OCI-LY1 (cell line): Measurements from ENCODE around the gene HSD11B1L.

Experiments
- H2AFZ ChIP-seq: fragments of 200-600 bp; sonication (generic), shearing (Covaris generic); 2 replicates; pipeline ENCODE4 v1.6.0; 2014; ENCODE audit warnings: antibody characterized with exemption, mild to moderate bottlenecking, low read length
- H3F3A ChIP-seq: fragments of 200-600 bp; sonication (generic), shearing (Covaris generic); 2 replicates; pipeline ENCODE4 v1.6.0; 2014; ENCODE audit warnings: mild to moderate bottlenecking, antibody characterized with exemption, low read length, moderate library complexity; ENCODE audit not compliant: insufficient read depth
- H3K27ac ChIP-seq: fragments of 200-600 bp; sonication (generic); 2 replicates; pipeline ENCODE4 v1.5.1; 2014; ENCODE audit warnings: low read length, mixed run types, mild to moderate bottlenecking, low read depth; ENCODE audit not compliant: poor library complexity, severe bottlenecking
- H3K27me3 ChIP-seq: fragments of 200-600 bp; sonication (generic); 2 replicates; pipeline ENCODE4 v1.6.0; 2014; ENCODE audit warnings: antibody characterized with exemption, mild to moderate bottlenecking, low read length, moderate library complexity; ENCODE audit not compliant: insufficient read depth
- H3K36me3 ChIP-seq: fragments of 200-600 bp; sonication (generic); 2 replicates; pipeline ENCODE4 v1.6.1; 2014; ENCODE audit warnings: mild to moderate bottlenecking, antibody characterized with exemption, low read length, moderate library complexity, mixed read lengths; ENCODE audit not compliant: insufficient read depth
- H3K4me1 ChIP-seq: fragments of 200-600 bp; sonication (generic); 2 replicates; pipeline ENCODE4 v1.5.1; 2014; ENCODE audit warnings: mild to moderate bottlenecking, low read length, moderate library complexity; ENCODE audit not compliant: insufficient read depth, severe bottlenecking
- H3K4me2 ChIP-seq: fragments of 200-600 bp; sonication (generic), shearing (Covaris generic); 2 replicates; pipeline ENCODE4 v1.6.1; 2014; ENCODE audit warnings: low read length
- H3K4me3 ChIP-seq: fragments of 200-600 bp; sonication (generic); 2 replicates; pipeline ENCODE4 v1.5.1; 2014; ENCODE audit warnings: low read length, low read depth, mild to moderate bottlenecking, mixed read lengths; ENCODE audit not compliant: poor library complexity, severe bottlenecking
- H3K79me2 ChIP-seq: fragments of 200-600 bp; shearing (Covaris generic); 2 replicates; pipeline ENCODE4 v1.6.1; 2016; ENCODE audit warnings: mixed run types, low read length, mixed read lengths; ENCODE audit not compliant: insufficient read depth
- H3K9ac ChIP-seq: fragments of 200-600 bp; sonication (generic), shearing (Covaris generic); 2 replicates; pipeline ENCODE4 v1.6.1; 2014; ENCODE audit warnings: mild to moderate bottlenecking, low read length, mixed read lengths
- H3K9me2 ChIP-seq: fragments of 200-600 bp; sonication (generic), shearing (Covaris generic); 2 replicates; pipeline ENCODE4 v1.6.1; 2014; ENCODE audit warnings: low read depth, mild to moderate bottlenecking, low read length, mixed read lengths
- H3K9me3 ChIP-seq: fragments of 200-600 bp; shearing (Covaris generic); 2 replicates; pipeline ENCODE4 v1.6.1; 2014; ENCODE audit warnings: low read length, mixed read lengths
- H4K20me1 ChIP-seq: fragments of 200-600 bp; sonication (generic), shearing (Covaris generic); 2 replicates; pipeline ENCODE4 v1.6.0; 2016; ENCODE audit warnings: mild to moderate bottlenecking, low read length; ENCODE audit not compliant: insufficient read depth
- EZH2 ChIP-seq: fragments of 200-600 bp; sonication (generic), shearing (Covaris generic); IDR thresholded peaks from 2 replicates; pipeline ENCODE4 v1.8.0; 2017; ENCODE audit warnings: borderline replicate concordance, mixed run types, mild to moderate bottlenecking, antibody characterized with exemption, low read length, moderate library complexity, mixed read lengths
- TF ChIP-seq, protein P1 (sequence below): fragments of 200-600 bp; sonication (generic), shearing (Covaris generic); IDR thresholded peaks from 2 replicates; pipeline ENCODE4 v1.5.1; 2017; ENCODE audit warnings: mild to moderate bottlenecking, antibody characterized with exemption, low read length, moderate library complexity, mixed read lengths

HSD11B1L gene

DNA sequence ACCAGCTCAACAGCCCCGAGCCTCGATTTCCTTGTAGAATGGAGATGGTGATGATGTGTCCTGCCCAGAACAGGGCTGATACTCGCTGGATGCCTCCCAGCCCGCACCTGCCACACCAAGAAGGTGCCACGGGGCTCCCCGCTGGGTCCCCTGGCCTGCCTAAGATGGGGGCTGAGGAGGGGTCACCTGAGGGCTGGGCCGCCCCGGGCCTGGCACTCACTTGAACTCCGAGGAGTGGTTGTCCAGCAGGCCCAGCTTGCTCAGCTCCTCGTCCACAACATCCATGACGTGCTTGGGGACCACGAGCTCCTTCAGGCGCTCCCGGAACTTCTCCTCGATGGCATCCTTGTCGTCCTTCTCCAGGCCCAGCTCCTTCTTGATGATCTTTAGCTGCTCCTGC is 24.7 kb downstream of the HSD11B1L start:
- no peaks in the 10 kb centered on the region for H3F3A ChIP-seq
- no peak overlapping the region for H3K4me2 ChIP-seq
- H3K27me3 ChIP-seq: no peaks in the 10 kb centered on the region
- H3K27ac ChIP-seq: no peak overlapping the region
- H3K4me1 ChIP-seq: no peaks in the 10 kb centered on the region
- H3K9ac ChIP-seq: no peak overlapping the region
- H3K36me3 ChIP-seq: peaks cover 83% of the 10 kb centered on the region
- no peaks in the 10 kb centered on the region for H3K79me2 ChIP-seq
- H2AFZ ChIP-seq: no peak overlapping the region
- H3K9me2 ChIP-seq: no peaks in the 10 kb centered on the region
- H3K4me3 ChIP-seq: no peak overlapping the region
- no peaks in the 10 kb centered on the region for H3K9me3 ChIP-seq
- TF ChIP-seq EZH2: no peak
- TF ChIP-seq, protein P1, sequence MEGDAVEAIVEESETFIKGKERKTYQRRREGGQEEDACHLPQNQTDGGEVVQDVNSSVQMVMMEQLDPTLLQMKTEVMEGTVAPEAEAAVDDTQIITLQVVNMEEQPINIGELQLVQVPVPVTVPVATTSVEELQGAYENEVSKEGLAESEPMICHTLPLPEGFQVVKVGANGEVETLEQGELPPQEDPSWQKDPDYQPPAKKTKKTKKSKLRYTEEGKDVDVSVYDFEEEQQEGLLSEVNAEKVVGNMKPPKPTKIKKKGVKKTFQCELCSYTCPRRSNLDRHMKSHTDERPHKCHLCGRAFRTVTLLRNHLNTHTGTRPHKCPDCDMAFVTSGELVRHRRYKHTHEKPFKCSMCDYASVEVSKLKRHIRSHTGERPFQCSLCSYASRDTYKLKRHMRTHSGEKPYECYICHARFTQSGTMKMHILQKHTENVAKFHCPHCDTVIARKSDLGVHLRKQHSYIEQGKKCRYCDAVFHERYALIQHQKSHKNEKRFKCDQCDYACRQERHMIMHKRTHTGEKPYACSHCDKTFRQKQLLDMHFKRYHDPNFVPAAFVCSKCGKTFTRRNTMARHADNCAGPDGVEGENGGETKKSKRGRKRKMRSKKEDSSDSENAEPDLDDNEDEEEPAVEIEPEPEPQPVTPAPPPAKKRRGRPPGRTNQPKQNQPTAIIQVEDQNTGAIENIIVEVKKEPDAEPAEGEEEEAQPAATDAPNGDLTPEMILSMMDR: no peak
- no peaks in the 10 kb centered on the region for H4K20me1 ChIP-seq

DNA sequence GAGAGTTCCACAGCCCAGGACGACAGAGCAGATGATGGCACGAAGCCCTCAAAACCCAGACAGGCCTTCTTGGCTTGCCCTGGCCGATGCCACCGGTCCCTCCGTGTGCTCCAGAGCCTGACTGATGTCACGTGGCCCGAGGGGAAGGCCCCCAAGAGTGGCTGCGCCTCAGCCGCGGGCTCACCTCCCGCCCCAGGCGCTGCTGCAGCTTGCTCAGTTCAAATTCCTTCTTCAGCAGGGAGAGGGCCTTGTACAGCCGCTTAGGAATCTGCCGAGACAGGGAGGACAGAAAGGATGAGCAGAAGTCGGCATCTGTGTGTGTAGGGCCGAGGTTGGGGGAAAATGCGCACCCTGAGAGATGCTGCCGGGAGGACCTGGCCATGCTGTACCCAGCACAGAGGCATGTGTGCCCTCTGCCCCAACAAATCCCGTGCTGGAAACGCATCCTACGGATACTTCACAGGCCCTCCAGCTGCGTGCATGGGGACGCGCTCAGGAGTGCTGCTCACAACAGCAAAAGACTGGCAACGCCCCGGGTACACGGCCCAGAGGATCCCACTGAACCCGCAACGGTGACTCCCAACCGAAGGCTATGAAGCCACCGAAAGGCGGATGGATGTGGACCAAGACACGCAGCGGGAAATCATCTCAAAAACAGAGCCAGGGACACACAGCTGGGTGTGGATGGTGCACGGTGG is 26.2 kb downstream of the HSD11B1L start:
- TF ChIP-seq, protein P1: no peak
- no peak for TF ChIP-seq EZH2
- Histone ChIP-seq H3K36me3 (peaks cover 87% of the 10 kb centered on the region), H4K20me1 (no peaks in the 10 kb centered on the region), H3K4me3 (no peak overlapping the region), H3K4me2 (no peak overlapping the region), H3K27me3 (no peaks in the 10 kb centered on the region), H3K9ac (no peak overlapping the region), H3F3A (no peaks in the 10 kb centered on the region), H3K9me3 (no peaks in the 10 kb centered on the region), H3K4me1 (no peaks in the 10 kb centered on the region), H3K9me2 (no peaks in the 10 kb centered on the region), H3K27ac (no peak overlapping the region), H3K79me2 (no peaks in the 10 kb centered on the region), H2AFZ (no peak overlapping the region)

DNA sequence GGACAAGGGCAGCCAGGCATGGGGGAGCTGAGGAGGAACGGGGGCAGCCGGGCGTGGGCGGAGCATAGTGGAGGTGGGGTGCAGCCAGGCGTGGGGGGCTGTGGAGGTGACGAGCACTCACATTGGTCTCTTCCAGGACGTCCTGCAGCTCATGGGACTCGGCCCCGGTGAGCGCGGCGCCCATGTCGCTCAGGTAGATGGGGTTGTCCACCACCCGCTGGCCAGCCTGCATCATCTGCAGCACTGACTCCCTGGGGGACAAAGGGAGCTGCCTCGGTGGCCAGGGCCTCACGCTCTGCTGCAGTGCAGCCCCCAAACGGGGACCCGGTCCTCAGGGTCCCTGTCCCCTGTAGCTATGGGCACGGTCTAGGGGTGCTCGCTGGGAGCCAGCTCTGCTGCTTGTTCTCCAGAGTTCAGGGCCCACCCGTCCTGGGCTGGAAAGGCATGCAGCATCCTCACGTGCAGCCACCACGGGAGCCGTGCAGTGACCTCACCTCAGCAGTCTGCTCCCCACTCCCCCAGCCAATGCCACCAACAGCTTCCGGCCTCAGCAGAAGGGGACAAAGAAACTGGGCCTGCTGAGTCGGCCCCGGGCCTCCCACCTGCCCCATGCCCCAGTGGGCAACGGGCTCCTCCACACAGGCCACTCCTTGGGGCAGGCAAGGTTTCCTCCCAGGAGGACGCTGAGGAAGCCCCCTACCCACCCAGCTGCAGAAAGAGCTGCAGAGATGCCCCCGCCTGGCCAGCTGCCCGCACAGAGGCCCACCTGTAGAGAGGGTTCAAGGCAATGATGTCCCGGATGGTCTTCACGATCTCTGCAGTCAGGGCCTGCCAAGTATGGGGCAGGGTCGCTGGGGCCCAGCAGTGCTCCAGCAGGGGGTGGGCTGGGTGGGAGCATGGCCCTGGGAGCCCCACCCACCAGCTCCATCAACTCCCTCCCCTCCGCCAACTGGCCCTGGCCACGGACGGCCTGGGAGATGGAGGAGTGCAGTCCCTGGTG is 27.0 kb downstream of the HSD11B1L start:
- H4K20me1 ChIP-seq: no peaks in the 10 kb centered on the region
- no peak overlapping the region for H3K9ac ChIP-seq
- H3K9me2 ChIP-seq: no peaks in the 10 kb centered on the region
- no peaks in the 10 kb centered on the region for H3K4me1 ChIP-seq
- no peaks in the 10 kb centered on the region for H3K9me3 ChIP-seq
- no peak for TF ChIP-seq EZH2
- TF ChIP-seq, protein P1: no peak
- H3K27me3 ChIP-seq: no peaks in the 10 kb centered on the region
- peaks cover 92% of the 10 kb centered on the region for H3K36me3 ChIP-seq
- H3F3A ChIP-seq: no peaks in the 10 kb centered on the region
- no peak overlapping the region for H3K4me3 ChIP-seq
- H3K27ac ChIP-seq: no peak overlapping the region
- H3K4me2 ChIP-seq: no peak overlapping the region
- no peak overlapping the region for H2AFZ ChIP-seq
- no peaks in the 10 kb centered on the region for H3K79me2 ChIP-seq
